Large intestine (tissue), 12 donors: ENCODE results near the gene CELF4. TPM values are rescaled to one million over a fixed set of nuclear protein-coding genes. Genes with fewer than 3 reads are reported as not detected.

Experiments
- DNase-seq, 2 donors: peaks; one replicate each; pipeline versions ENCODE4 v3.0.0 to v3.0.0-alpha.2; 2013
- H3K27ac ChIP-seq: one replicate; pipeline ENCODE4 v1.5.1; 2013; ENCODE audit warnings: low read length
- H3K27me3 ChIP-seq: 2 replicates; pipeline ENCODE4 v1.6.1; 2013; ENCODE audit warnings: low read length; ENCODE audit not compliant: control insufficient read depth, insufficient read depth
- H3K36me3 ChIP-seq: 2 replicates; pipeline ENCODE4 v1.6.1; 2013; ENCODE audit warnings: low read length; ENCODE audit not compliant: control insufficient read depth, insufficient read depth
- H3K4me1 ChIP-seq: one replicate; pipeline ENCODE4 v1.6.1; 2013; ENCODE audit warnings: low read length; ENCODE audit not compliant: control insufficient read depth, insufficient read depth
- H3K4me3 ChIP-seq: one replicate; pipeline ENCODE4 v1.5.1; 2013; ENCODE audit warnings: low read length
- H3K9me3 ChIP-seq: one replicate; pipeline ENCODE4 v1.6.1; 2013; ENCODE audit warnings: mild to moderate bottlenecking, low read depth, low read length, moderate library complexity; ENCODE audit not compliant: control insufficient read depth
- WGBS: methylation state at CpG from one replicate; pipeline ENCODE4 v1.1.5; 2013; ENCODE audit warnings: low lambda C conversion rate; ENCODE audit not compliant: insufficient coverage; 5-methylcytosine and 5-hydroxymethylcytosine counted together
- long read RNA-seq, 11 donors: transcript quantifications; one replicate each; lab custom pipeline, GENCODE V29; 2026
- polyA plus RNA-seq: library from polyadenylated mRNA; unstranded; fragments of 120-200 nt; gene quantifications from one replicate; pipeline ENCODE4 v1.2.1, GENCODE V29; 2013

CELF4 gene
- 16.2 TPM for polyA plus RNA-seq
- long read RNA-seq, donor 1, partial matches to known transcripts = 0 of 1 reads
- long read RNA-seq, donor 1, other reads (novel, unspliced or antisense) = 0 of 1 reads
- long read RNA-seq, donor 2, transcript CELF4-215 (2 exons, 579 nt) = major isoform, 8 of 8 reads
- long read RNA-seq, donor 2, partial matches to known transcripts = 0 of 8 reads
- long read RNA-seq, donor 2, other reads (novel, unspliced or antisense) = 0 of 8 reads
- long read RNA-seq, donor 3 = 0 reads
- long read RNA-seq, donor 4, partial matches to known transcripts = 0 of 1 reads
- long read RNA-seq, donor 4, other reads (novel, unspliced or antisense) = 0 of 1 reads
- long read RNA-seq, donor 5, partial matches to known transcripts = 0 of 2 reads
- long read RNA-seq, donor 5, other reads (novel, unspliced or antisense) = 0 of 2 reads
- long read RNA-seq, donor 6, partial matches to known transcripts = 0 of 4 reads
- long read RNA-seq, donor 6, other reads (novel, unspliced or antisense) = 0 of 4 reads
- long read RNA-seq, donor 7, partial matches to known transcripts = 0 of 1 reads
- long read RNA-seq, donor 7, other reads (novel, unspliced or antisense) = 0 of 1 reads
- long read RNA-seq, donor 8, transcript CELF4-215 (2 exons, 579 nt) = major isoform, 10 of 11 reads
- long read RNA-seq, donor 8, partial matches to known transcripts = 0 of 11 reads
- long read RNA-seq, donor 8, other reads (novel, unspliced or antisense) = 0 of 11 reads
- long read RNA-seq, donor 9, transcript CELF4-215 (2 exons, 579 nt) = major isoform, 5 of 5 reads
- long read RNA-seq, donor 9, partial matches to known transcripts = 0 of 5 reads
- long read RNA-seq, donor 9, other reads (novel, unspliced or antisense) = 0 of 5 reads
- long read RNA-seq, donor 10, transcript CELF4-215 (2 exons, 579 nt) = major isoform, 6 of 6 reads
- long read RNA-seq, donor 10, partial matches to known transcripts = 0 of 6 reads
- long read RNA-seq, donor 10, other reads (novel, unspliced or antisense) = 0 of 6 reads
- long read RNA-seq, donor 11, partial matches to known transcripts = 0 of 3 reads
- long read RNA-seq, donor 11, other reads (novel, unspliced or antisense) = 0 of 3 reads

DNA sequence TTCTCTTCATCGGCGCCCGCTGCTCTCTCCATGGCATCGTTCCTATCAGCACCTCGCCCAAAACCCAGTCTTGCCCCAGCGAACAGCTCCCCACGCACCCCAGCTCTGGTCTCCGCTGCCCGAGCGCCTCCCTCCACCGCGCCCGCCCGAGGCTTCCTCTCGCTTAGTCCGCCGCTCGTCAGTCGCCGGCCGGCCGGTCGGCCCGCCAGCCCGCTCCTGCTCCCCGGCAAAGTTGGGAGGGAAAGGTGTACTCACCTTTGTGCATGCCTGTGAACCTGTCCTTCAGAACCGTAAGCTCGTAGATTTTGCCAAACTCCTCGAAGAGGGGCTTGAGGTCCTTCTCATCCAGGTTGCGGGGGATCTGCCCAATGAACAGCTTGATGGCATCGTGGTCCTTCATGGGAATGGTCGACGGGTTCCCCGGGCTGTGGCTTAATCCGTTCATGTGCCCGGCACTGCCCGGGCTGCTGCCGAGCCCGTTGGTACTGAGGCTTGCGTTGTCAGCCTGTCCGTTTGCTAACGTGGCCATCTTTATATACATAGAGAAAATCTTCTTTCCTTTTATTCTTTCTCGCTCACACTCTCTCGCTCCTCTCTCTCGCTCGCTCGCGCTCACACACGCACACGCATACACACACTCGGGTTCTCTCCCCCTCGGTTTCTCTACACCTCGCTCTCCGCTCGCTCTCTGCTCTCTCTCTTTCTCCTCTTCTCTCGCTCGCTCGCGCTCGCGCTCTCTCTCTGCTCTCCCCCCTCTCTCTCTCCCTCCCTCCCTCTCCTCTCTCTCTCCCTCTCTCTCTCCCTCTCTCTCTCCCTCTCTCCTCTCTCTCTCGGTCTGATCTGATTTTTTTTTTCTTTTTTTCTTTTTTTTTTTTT lies at the start of gene CELF4:
TSS of gene CELF4 (minus strand) at position 698 of the 876 bp plus-strand sequence.
- Histone ChIP-seq H3K4me3 (peak within 1 kb of the TSS; percentile 40), H3K36me3 (no peaks in the 10 kb centered on the region), H3K27ac (peak within 1 kb of the TSS; percentile 26), H3K9me3 (peaks cover 6% of the 10 kb centered on the region), H3K27me3 (peaks cover 84% of the 10 kb centered on the region), H3K4me1 (peaks cover 8% of the 10 kb centered on the region)
- DNase-seq = peak in 1 of 2 donors; percentile 42
- 2% methylated on average over 17 of the region's 62 CpGs for WGBS

DNA sequence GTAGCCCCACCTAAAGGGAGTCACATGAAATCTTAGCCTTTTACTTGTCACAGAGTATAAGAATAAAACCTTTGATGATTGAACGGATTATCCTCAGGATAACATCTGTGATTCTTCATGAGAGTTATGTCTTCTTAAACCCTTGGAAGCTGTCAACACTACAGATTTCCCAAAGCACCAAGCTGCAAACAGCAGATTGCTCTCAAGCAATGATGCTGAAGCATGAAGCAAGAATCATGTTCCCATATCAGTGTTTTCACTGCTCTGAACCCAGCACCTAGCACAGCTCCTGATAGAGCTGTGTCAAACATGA lies 47.6 kb upstream of the CELF4 start:
- no CpG with 5 or more reads among the region's 1 CpG for WGBS
- Histone ChIP-seq H3K4me3 (no peak overlapping the region), H3K27ac (no peak overlapping the region), H3K4me1 (no peaks in the 10 kb centered on the region), H3K9me3 (no peaks in the 10 kb centered on the region), H3K36me3 (no peaks in the 10 kb centered on the region), H3K27me3 (no peaks in the 10 kb centered on the region)
- no peak for DNase-seq

GRCh38 chr18:37612524-37613252 lies 47.1 kb upstream of the CELF4 start:
- no CpG with 5 or more reads among the region's 5 CpGs for WGBS

DNA sequence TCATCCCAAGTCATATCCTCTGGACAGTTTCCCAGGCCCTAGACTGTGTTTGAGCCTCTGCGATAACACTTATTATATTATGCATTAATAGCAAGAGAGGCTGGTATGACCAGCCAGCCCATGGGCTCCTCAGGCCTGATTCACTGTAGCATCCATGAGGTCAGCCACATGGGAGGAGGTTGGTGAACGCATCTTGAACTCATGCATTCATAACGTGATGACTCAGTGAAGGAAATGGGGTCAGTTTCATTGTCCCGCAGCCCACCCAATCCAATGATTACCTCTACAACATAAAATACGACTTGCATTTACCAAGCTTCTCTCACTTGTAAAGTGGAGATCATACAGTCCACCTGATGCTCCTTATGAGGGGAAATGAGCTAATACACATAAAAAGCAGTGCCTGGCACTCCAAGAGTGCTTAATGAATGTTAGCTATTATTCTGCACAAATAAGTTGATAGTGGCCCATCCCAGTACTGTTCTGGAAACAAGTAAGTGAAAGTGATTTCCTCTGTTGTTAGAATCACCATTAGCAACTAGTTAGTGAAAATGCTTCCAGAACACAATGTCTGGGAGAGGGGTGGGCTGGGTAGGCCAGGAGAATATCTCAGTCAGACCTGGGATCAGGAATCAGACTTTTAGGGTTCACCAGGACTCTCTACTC lies 46.1 kb upstream of the CELF4 start:
- Histone ChIP-seq H3K27ac (no peak overlapping the region), H3K4me1 (no peaks in the 10 kb centered on the region), H3K27me3 (no peaks in the 10 kb centered on the region), H3K4me3 (no peak overlapping the region), H3K9me3 (no peaks in the 10 kb centered on the region), H3K36me3 (no peaks in the 10 kb centered on the region)
- no CpG with 5 or more reads among the region's 5 CpGs for WGBS
- no peak for DNase-seq

More at GRCh38 chr18:37612524-37613252, 47.1 kb upstream of the CELF4 start:
- no peaks in the 10 kb centered on the region for H3K4me1 ChIP-seq
- DNase-seq = peak in 1 of 2 donors; percentile 8
- no peaks in the 10 kb centered on the region for H3K36me3 ChIP-seq
- no peak overlapping the region for H3K4me3 ChIP-seq
- no peaks in the 10 kb centered on the region for H3K9me3 ChIP-seq
- no peaks in the 10 kb centered on the region for H3K27me3 ChIP-seq
- H3K27ac ChIP-seq = no peak overlapping the region

- no peaks in the 10 kb centered on the region for H3K4me1 ChIP-seq
- DNase-seq = no peak
- 93% methylated on average over 3 of the region's 10 CpGs for WGBS
- H3K36me3 ChIP-seq = no peaks in the 10 kb centered on the region
- H3K9me3 ChIP-seq = no peaks in the 10 kb centered on the region
- no peak overlapping the region for H3K27ac ChIP-seq
- no peak overlapping the region for H3K4me3 ChIP-seq
- H3K27me3 ChIP-seq = no peaks in the 10 kb centered on the region
Measured at GRCh38 chr18:37608876-37609275, 43.3 kb upstream of the CELF4 start.

DNA sequence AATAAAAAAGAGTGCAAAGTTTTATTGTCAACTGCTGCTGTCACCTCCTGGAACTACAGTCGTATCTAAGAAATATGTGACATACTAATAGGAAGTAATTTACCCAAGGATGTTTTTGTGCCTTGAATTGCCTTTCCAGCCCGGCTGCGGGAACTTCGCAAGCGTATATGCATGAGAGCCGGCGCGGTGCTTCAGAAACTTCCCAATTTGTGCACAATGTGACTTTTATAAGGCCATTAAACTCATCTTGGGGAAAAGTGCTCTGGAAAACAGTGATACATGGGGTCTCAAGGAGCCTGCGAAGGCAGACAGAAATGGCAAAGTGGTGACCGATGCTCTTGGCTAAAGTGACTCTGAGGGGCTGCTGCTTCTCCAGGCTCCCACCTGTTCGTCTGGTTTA lies 41.7 kb upstream of the CELF4 start:
- Histone ChIP-seq H3K36me3 (no peaks in the 10 kb centered on the region), H3K4me1 (no peaks in the 10 kb centered on the region), H3K4me3 (no peak overlapping the region), H3K9me3 (no peaks in the 10 kb centered on the region), H3K27me3 (no peaks in the 10 kb centered on the region), H3K27ac (no peak overlapping the region)
- no peak for DNase-seq
- no CpG with 5 or more reads among the region's 11 CpGs for WGBS

DNA sequence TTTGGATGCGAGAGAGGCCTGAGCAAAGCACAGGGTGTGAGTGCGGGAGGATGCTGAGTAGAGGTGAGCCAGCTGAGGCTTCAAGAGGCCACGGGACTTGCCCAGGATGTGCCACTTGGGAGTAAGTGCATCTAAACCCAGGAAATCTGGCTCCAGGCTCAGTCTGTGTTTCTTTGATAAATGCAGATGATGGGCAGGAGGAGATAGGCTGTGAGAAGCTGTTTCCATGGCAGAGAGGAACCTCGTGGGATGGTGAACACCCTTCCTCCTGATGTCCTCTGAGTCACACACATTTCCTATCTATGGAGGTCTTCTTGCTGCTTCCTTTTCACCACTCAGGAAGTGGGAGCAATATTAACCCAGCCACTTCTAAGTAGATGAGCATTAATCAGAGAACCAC lies 38.4 kb upstream of the CELF4 start:
- no peaks in the 10 kb centered on the region for H3K4me1 ChIP-seq
- WGBS = no CpG with 5 or more reads among the region's 4 CpGs
- H3K27me3 ChIP-seq = no peaks in the 10 kb centered on the region

GRCh38 chr18:37598966-37599896 lies 33.6 kb upstream of the CELF4 start:
- Histone ChIP-seq H3K9me3 (no peaks in the 10 kb centered on the region), H3K27me3 (no peaks in the 10 kb centered on the region), H3K27ac (no peak overlapping the region), H3K36me3 (no peaks in the 10 kb centered on the region), H3K4me1 (no peaks in the 10 kb centered on the region), H3K4me3 (no peak overlapping the region)
- no peak for DNase-seq
- WGBS = 83% methylated on average over 1 of the region's 19 CpGs

More for the DNA sequence above, 38.4 kb upstream of the CELF4 start:
- DNase-seq = no peak
- Histone ChIP-seq H3K36me3 (no peaks in the 10 kb centered on the region), H3K4me3 (no peak overlapping the region), H3K9me3 (no peaks in the 10 kb centered on the region), H3K27ac (no peak overlapping the region)
